Astrocyte of the spinal cord (primary cell): ENCODE data around the gene MAP4K5.
"Not testable (repeated sequence)": the region's sequence is repeated elsewhere in the genome, so short reads cannot be mapped to it uniquely, and the experiment has no call there.

Experiments used
- DNase-seq: peaks from one replicate; pipeline ENCODE4 v3.0.0; 2011; ENCODE audit warnings: low read depth, low spot score
- H3K4me3 ChIP-seq: 2 replicates; pipeline ENCODE4 v1.5.1; 2011; ENCODE audit warnings: low read depth, mild to moderate bottlenecking, low read length, moderate library complexity
- in situ Hi-C: cut with HindIII; loops from 2 replicates; pipeline ENCODE4 v1.10.0; 2017; ENCODE audit warnings: low sequenced_read_pairs
- TF ChIP-seq, protein P1 (sequence below): IDR thresholded peaks from 2 replicates; pipeline ENCODE4 v1.5.1; 2012; ENCODE audit warnings: low read depth, mild to moderate bottlenecking, low read length, inconsistent platforms

MAP4K5 gene

DNA sequence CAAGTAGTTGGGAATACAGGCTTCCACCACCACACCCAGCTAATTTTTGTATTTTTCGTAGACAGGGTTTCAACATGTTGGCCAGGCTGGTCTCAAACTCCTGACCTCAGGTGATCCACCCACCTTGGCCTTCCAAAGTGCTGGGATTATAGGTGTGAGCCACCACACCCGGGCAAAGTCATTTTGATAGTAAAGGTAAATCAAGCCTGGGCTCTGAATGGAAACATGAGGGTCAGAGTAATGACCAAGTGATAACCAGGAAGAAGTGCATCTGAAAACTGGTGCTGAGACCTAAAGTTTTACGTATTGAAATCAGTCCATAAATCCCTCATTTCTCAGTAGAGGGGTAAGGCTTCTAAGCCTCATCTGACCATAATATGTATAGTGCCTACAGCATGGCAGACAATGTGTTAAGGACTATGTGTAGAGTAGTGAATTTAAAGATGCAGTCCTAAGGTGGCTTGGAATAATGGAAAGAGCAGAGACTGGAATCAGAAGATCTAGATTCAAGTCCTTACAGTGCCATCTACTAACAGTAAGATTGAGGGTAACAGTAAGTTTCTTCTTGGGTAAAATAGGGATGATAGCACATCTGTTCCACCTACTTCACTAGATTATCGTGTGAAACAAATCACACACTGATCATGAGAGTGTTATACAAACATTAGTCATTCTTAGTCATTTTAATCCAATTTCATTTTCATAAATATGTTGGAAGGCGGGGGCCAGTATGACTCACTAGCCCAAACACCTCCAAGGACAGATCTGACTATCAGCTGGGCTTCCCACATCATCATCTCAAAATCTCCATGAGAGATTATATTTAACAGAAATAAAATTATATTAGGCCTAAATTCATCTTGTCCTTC, 11.2 kb downstream of the MAP4K5 start:
- in situ Hi-C loops: no loop called here
- TF ChIP-seq, protein P1, sequence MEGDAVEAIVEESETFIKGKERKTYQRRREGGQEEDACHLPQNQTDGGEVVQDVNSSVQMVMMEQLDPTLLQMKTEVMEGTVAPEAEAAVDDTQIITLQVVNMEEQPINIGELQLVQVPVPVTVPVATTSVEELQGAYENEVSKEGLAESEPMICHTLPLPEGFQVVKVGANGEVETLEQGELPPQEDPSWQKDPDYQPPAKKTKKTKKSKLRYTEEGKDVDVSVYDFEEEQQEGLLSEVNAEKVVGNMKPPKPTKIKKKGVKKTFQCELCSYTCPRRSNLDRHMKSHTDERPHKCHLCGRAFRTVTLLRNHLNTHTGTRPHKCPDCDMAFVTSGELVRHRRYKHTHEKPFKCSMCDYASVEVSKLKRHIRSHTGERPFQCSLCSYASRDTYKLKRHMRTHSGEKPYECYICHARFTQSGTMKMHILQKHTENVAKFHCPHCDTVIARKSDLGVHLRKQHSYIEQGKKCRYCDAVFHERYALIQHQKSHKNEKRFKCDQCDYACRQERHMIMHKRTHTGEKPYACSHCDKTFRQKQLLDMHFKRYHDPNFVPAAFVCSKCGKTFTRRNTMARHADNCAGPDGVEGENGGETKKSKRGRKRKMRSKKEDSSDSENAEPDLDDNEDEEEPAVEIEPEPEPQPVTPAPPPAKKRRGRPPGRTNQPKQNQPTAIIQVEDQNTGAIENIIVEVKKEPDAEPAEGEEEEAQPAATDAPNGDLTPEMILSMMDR: no peak
- no peak overlapping the region for H3K4me3 ChIP-seq
- peak; percentile 85 for DNase-seq

DNA sequence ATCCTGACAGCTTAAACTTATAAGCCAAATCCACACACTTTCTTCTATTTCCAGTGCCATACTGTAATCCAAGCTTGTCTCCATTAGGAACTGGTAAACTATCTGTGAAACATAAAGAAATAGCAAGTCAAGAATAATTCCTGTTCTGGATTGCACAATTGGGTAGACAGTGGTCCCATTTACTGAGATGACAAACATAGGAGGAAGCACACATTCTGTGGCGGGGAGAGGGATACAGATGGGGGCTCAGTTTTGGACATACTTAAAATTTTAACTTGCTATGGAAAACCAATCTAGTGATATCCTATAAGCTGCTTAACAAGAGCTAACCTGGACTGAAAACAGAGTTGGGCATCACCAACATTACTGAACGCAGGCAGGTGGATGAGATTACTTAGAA, 16.3 kb downstream of the MAP4K5 start:
- no peak overlapping the region for H3K4me3 ChIP-seq
- TF ChIP-seq, protein P1: no peak
- no peak for DNase-seq
- in situ Hi-C loops: no loop called here

DNA sequence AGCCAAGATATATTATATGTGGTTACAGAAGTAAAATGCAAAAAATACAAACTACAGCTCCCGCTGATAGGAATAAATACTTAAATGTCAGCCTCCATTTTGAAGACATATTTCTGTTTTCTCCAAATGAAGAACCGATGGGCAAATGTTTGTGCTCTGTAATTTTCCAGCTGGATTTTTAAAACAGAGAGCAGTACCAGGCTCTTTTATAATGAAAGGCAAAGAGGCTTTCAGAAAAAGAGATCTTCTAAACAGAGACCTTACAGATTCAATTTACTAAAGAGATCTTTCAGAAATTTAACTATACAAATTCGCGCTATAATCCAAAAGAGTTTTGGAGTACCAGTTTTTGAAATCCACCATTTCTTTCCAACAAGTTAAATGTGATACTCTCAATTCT, 19.9 kb downstream of the MAP4K5 start:
- TF ChIP-seq, protein P1: no peak
- H3K4me3 ChIP-seq: no peak overlapping the region
- in situ Hi-C loops: no loop called here
- no peak for DNase-seq

DNA sequence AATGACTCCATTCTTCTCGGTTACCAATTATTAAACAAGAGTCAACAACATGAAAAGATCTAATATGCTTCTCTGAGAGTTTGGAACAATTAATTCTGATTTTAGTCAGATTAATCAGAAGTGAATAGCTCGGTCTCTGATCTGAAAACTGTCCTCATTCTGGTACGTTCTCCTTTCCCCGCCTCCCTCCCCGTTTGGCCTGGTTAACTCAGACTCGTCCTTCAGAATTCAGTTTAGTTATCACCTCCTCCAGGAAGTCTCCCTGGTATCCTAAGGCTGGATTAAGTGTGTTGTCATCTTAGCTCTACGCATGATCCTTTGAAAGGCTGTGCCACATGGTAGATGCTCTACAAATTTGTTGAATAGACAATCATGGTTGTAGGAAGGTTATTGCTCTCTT, 22.2 kb downstream of the MAP4K5 start:
- H3K4me3 ChIP-seq: no peak overlapping the region
- DNase-seq: no peak
- TF ChIP-seq, protein P1: no peak
- in situ Hi-C loops: no loop called here

DNA sequence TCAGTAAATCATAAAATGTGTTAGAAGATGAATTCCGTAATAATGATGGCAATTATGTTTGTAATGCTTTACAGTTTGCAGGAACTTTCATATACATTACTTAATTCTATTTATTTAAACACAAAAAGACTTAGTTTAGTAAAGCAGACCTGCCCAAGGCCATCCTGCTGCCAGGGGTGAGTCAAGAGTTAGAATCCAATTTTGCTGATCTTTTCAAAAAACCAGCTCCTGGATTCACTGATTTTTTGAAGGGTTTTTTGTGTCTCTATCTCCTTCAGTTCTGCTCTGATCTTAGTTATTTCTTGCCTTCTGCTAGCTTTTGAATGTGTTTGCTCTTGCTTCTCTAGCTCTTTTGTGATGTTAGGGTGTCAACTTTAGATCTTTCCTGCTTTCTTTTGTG, 25.3 kb downstream of the MAP4K5 start:
- in situ Hi-C loops, DNase-seq, H3K4me3 ChIP-seq: not testable (repeated sequence)

DNA sequence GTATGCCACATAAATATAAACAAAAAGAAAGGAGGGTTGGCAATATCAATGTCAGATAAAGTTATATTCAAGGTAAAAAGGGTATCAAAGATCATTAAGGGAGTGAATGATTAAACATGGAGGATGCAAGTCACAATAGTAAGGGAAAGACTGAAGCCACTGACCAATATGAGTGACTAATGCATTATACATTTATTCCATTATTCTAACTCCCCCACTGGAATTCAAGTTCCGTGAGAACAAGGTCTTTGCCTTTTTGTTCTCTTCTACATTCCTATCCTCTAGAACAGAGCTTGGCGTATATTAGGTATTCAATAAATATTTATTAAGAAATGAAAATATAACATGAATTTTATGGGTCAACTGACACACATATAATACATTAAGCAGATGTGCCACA, 30.7 kb downstream of the MAP4K5 start:
- in situ Hi-C loops: no loop called here
- DNase-seq: peak; percentile 85
- H3K4me3 ChIP-seq: no peak overlapping the region
- TF ChIP-seq, protein P1: no peak

DNA sequence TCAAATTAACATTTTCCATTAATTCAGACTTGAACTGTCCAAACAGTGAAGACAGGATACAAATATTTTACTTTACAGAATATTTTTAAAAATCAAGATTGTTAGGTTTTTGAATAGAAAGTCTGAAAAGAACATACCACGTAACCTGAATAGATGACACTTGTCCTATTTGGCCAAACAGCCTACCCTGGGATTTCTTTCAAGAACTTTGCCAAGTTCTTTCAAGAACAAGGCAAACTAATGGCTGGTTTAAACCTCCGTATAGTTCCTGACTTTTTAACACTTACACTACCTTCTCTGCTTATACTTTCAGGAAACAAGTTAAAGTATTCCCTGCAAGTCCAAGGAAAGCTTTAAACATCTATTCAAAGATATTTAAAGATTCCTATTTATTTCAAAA, 35.0 kb downstream of the MAP4K5 start:
- in situ Hi-C loops: no loop called here
- DNase-seq: no peak
- H3K4me3 ChIP-seq: no peak overlapping the region
- TF ChIP-seq, protein P1: no peak
